22Rv1 (cell line): ENCODE measurements around the gene GAS2L2.

Experiments used
- ZFX ChIP-seq: fragments of 450-650 bp; IDR thresholded peaks from 2 replicates; pipeline ENCODE4 v1.6.1; 2017; ENCODE audit warnings: antibody characterized with exemption, borderline replicate concordance
- TF ChIP-seq, protein P1 (sequence below): fragments of 450-650 bp; IDR thresholded peaks from 2 replicates; pipeline ENCODE4 v1.5.1; 2017; ENCODE audit warnings: mild to moderate bottlenecking

DNA sequence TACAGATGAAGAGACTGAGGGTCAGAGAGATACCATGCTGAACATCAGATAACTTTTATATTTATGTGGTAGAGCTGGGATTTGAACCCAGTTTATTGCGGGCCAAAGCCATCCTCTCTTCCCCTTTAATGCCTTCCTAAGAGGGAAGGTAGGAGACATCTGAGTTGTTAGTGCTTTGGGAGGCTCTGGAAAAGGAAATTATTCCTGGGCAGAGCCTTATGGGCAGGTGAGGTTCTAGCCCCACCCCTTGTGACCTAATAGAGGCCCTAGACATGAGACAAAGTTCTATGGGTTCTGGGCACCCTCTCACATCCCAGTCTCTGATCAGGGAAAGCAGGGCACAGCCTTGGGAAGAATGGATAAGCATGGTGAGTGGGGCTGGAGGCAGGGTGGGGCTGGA lies 7.5 kb upstream of the GAS2L2 start, which contains the start of gene C17orf50:
- TF ChIP-seq, protein P1, sequence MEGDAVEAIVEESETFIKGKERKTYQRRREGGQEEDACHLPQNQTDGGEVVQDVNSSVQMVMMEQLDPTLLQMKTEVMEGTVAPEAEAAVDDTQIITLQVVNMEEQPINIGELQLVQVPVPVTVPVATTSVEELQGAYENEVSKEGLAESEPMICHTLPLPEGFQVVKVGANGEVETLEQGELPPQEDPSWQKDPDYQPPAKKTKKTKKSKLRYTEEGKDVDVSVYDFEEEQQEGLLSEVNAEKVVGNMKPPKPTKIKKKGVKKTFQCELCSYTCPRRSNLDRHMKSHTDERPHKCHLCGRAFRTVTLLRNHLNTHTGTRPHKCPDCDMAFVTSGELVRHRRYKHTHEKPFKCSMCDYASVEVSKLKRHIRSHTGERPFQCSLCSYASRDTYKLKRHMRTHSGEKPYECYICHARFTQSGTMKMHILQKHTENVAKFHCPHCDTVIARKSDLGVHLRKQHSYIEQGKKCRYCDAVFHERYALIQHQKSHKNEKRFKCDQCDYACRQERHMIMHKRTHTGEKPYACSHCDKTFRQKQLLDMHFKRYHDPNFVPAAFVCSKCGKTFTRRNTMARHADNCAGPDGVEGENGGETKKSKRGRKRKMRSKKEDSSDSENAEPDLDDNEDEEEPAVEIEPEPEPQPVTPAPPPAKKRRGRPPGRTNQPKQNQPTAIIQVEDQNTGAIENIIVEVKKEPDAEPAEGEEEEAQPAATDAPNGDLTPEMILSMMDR: no peak
- no peak for TF ChIP-seq ZFX
